Posterior vena cava (tissue), 2 donors: ENCODE data around the gene ZNF593OS. TPM values are rescaled to one million over a fixed set of nuclear protein-coding genes. Genes with fewer than 3 reads are reported as not detected.

Source experiments
- total RNA-seq, 2 donors: library from RNA; stranded (reverse); fragmentation: NEBNext Ultra II Directional; extraction: Animal tissue kit (Norgen Biotek cat#: 25700); gene quantifications; one replicate each; pipeline ENCODE4 v1.2.1, GENCODE V29; 2021
- donor health status: DM: yes; HTN: yes; CAD: no.
- donor health status: DM: yes; HTN: yes; CAD: no.

Gene ZNF593OS
- total RNA-seq, 2 donors from 2014 or later = not detected

Other genes with a start within 250 kb of the ZNF593OS start
- gene PAFAH2, start 173.8 kb downstream of the ZNF593OS start, total RNA-seq = 1 to 10 TPM; 7.2 to 7.7 TPM
- gene EXTL1, start 150.1 kb downstream of the ZNF593OS start, total RNA-seq = 1 to 10 TPM in 1 of 2 donors, not detected in 1; 1.7 TPM
- gene SLC30A2, start 125.7 kb downstream of the ZNF593OS start, total RNA-seq = not detected
- 1 to 10 TPM in 1 of 2 donors, under 1 TPM in 1; 0.29 to 1.2 TPM for gene TRIM63, start 104.2 kb downstream of the ZNF593OS start, total RNA-seq
- gene PDIK1L, start 60.0 kb downstream of the ZNF593OS start, total RNA-seq = 1 to 10 TPM; 8.1 to 8.4 TPM
- 1 to 10 TPM; 4.5 to 4.7 TPM for gene FAM110D, start 12.8 kb downstream of the ZNF593OS start, total RNA-seq
- not detected for gene C1orf232, start 2.9 kb downstream of the ZNF593OS start, total RNA-seq
- gene ZNF593, start 1.9 kb downstream of the ZNF593OS start, total RNA-seq = 10 to 100 TPM; 14.9 to 17.6 TPM
- gene CNKSR1, start 5.7 kb upstream of the ZNF593OS start, total RNA-seq = 1 to 10 TPM in 1 of 2 donors, under 1 TPM in 1; 0.32 to 2.4 TPM
- not detected for gene CATSPER4, start 18.8 kb upstream of the ZNF593OS start, total RNA-seq
- 1 to 10 TPM; 2.8 to 3.7 TPM for gene CEP85, start 62.4 kb upstream of the ZNF593OS start, total RNA-seq
- 100 to 1,000 TPM; 163 to 190 TPM for gene SH3BGRL3, start 108.3 kb upstream of the ZNF593OS start, total RNA-seq
- 10 to 100 TPM; 12.2 to 17.1 TPM for gene UBXN11, start 134.8 kb upstream of the ZNF593OS start, total RNA-seq
- 10 to 100 TPM in 1 of 2 donors, 1 to 10 TPM in 1; 7.0 to 16.1 TPM for gene CD52, start 146.1 kb upstream of the ZNF593OS start, total RNA-seq
- gene CRYBG2, start 182.3 kb upstream of the ZNF593OS start, total RNA-seq = under 1 TPM in 1 of 2 donors, not detected in 1; 0.52 TPM
- not detected for gene ZNF683, start 200.9 kb upstream of the ZNF593OS start, total RNA-seq
- gene LIN28A, start 239.0 kb upstream of the ZNF593OS start, total RNA-seq = not detected